GM23248 (cell line): ENCODE data around the gene DLG2.

Experiments used
- EZH2 ChIP-seq: fragments of 200-600 bp; sonication (generic); IDR thresholded peaks from 2 replicates; pipeline ENCODE4 v1.6.1; 2018; ENCODE audit warnings: antibody characterized with exemption, mild to moderate bottlenecking; ENCODE audit not compliant: insufficient read depth, poor library complexity, severe bottlenecking
- EZH2phosphoT487 ChIP-seq: fragments of 200-600 bp; sonication (generic); IDR thresholded peaks from 2 replicates; pipeline ENCODE4 v1.6.1; 2018; ENCODE audit warnings: antibody characterized with exemption, moderate library complexity, mild to moderate bottlenecking, low read depth; ENCODE audit not compliant: insufficient read depth

GRCh38 chr11:84526250-84526649 is 1100.9 kb downstream of the DLG2 start:
- TF ChIP-seq EZH2 (no peak), EZH2phosphoT487 (no peak)
